CD14-positive monocyte (primary cell): Measurements from ENCODE around the gene NRAS. TPM values are rescaled to one million over a fixed set of nuclear protein-coding genes. Genes with fewer than 3 reads are reported as not detected.

Experiments
- DNase-seq, 3 donors: peaks; one replicate each; pipeline ENCODE4 v3.0.0-alpha.2; 2011 to 2022
- H2AFZ ChIP-seq: 2 replicates; pipeline ENCODE4 v1.6.0; 2012; ENCODE audit warnings: mild to moderate bottlenecking, low read depth, low read length, inconsistent platforms; ENCODE audit not compliant: insufficient read depth, poor library complexity, severe bottlenecking
- H3K27ac ChIP-seq, 2 donors: 1 replicate in 1 of 2; 2 replicates in 1 of 2; pipeline ENCODE4 v1.5.1; 2012 to 2013; ENCODE audit warnings: low read length in 2 of 2, control low read depth in 1 of 2, inconsistent platforms in 1 of 2, low read depth in 1 of 2, mild to moderate bottlenecking in 1 of 2
- H3K27me3 ChIP-seq, 2 donors: one replicate each; pipeline versions ENCODE4 v1.6.0 to v1.6.1; 2011 to 2013; ENCODE audit warnings: low read length in 2 of 2; ENCODE audit not compliant: control insufficient read depth in 2 of 2, insufficient read depth in 2 of 2
- H3K36me3 ChIP-seq, 2 donors: replicated peaks in 1 of 2; 1 replicate in 1 of 2; 2 replicates in 1 of 2; pipeline versions ENCODE4 v1.5.1 to v1.6.1; 2012 to 2013; ENCODE audit warnings: low read length in 2 of 2, control low read depth in 1 of 2, inconsistent platforms in 1 of 2, mild to moderate bottlenecking in 1 of 2; ENCODE audit not compliant: insufficient read depth in 2 of 2, control insufficient read depth in 1 of 2
- H3K4me1 ChIP-seq, 2 donors: 1 replicate in 1 of 2; 2 replicates in 1 of 2; pipeline versions ENCODE4 v1.5.1 to v1.6.1; 2012 to 2013; ENCODE audit warnings: low read length in 2 of 2, control low read depth in 1 of 2, inconsistent platforms in 1 of 2, mild to moderate bottlenecking in 1 of 2, moderate library complexity in 1 of 2; ENCODE audit not compliant: insufficient read depth in 2 of 2, control insufficient read depth in 1 of 2
- H3K4me2 ChIP-seq: replicated peaks from 2 replicates; pipeline ENCODE3; 2012; ENCODE audit warnings: low read length, moderate library complexity, mild to moderate bottlenecking; ENCODE audit not compliant: poor library complexity, severe bottlenecking; ENCODE audit errors: extremely low read depth
- H3K4me3 ChIP-seq, 3 experiments: fragments of 200-600 bp in 1 of 3; sonication (generic) in 1 of 3; replicated peaks in 1 of 3; 1 replicate in 2 of 3; 2 replicates in 1 of 3; pipeline ENCODE4 v1.5.1; 2011 to 2013; ENCODE audit warnings: low read length in 3 of 3, mild to moderate bottlenecking in 3 of 3, control low read depth in 2 of 3, low read depth in 2 of 3, inconsistent platforms in 1 of 3, moderate library complexity in 1 of 3
- H3K79me2 ChIP-seq: 2 replicates; pipeline ENCODE4 v1.6.0; 2012; ENCODE audit warnings: mild to moderate bottlenecking, control low read depth, inconsistent platforms, low read length, moderate library complexity; ENCODE audit not compliant: insufficient read depth
- H3K9ac ChIP-seq: 2 replicates; pipeline ENCODE4 v1.6.0; 2017; ENCODE audit warnings: low read length, mild to moderate bottlenecking; ENCODE audit not compliant: insufficient read depth, poor library complexity, severe bottlenecking
- H3K9me3 ChIP-seq, 2 donors: replicated peaks in 1 of 2; 1 replicate in 1 of 2; 2 replicates in 1 of 2; pipeline versions ENCODE4 v1.5.1 to v1.6.1; 2012 to 2013; ENCODE audit warnings: low read length in 2 of 2, control low read depth in 1 of 2; ENCODE audit not compliant: control insufficient read depth in 1 of 2, insufficient read depth in 1 of 2
- H4K20me1 ChIP-seq: 2 replicates; pipeline ENCODE4 v1.6.0; 2012; ENCODE audit warnings: mild to moderate bottlenecking, low read length, control low read depth, moderate library complexity; ENCODE audit not compliant: insufficient read depth
- H3K27ac Mint-ChIP-seq, 7 donors: one replicate each; pipeline ENCODE4 v1.8.0; 2020; ENCODE audit warnings: mild to moderate bottlenecking in 7 of 7, mixed read lengths in 7 of 7, moderate library complexity in 6 of 7, inconsistent platforms in 2 of 7
- H3K27me3 Mint-ChIP-seq, 3 donors: one replicate each; pipeline ENCODE4 v1.8.0; 2021 to 2022; ENCODE audit warnings: low read depth in 3 of 3, mild to moderate bottlenecking in 3 of 3, mixed read lengths in 3 of 3, moderate library complexity in 3 of 3, inconsistent platforms in 1 of 3
- H3K36me3 Mint-ChIP-seq, 2 donors: one replicate each; pipeline ENCODE4 v1.8.0; 2020; ENCODE audit warnings: mixed read lengths in 2 of 2, inconsistent platforms in 1 of 2, mild to moderate bottlenecking in 1 of 2
- H3K4me1 Mint-ChIP-seq: one replicate; pipeline ENCODE4 v1.8.0; 2020; ENCODE audit warnings: mild to moderate bottlenecking, mixed read lengths
- H3K4me3 Mint-ChIP-seq, 2 donors: one replicate each; pipeline ENCODE4 v1.8.0; 2020; ENCODE audit warnings: mild to moderate bottlenecking in 2 of 2, mixed read lengths in 2 of 2, moderate library complexity in 1 of 2
- H3K9me3 Mint-ChIP-seq, 7 donors: one replicate each; pipeline ENCODE4 v1.8.0; 2020 to 2022; ENCODE audit warnings: mixed read lengths in 7 of 7, mild to moderate bottlenecking in 6 of 7, moderate library complexity in 6 of 7, inconsistent platforms in 2 of 7
- WGBS: methylation state at CpG from one replicate; pipeline ENCODE4 v1.1.5; 2013; ENCODE audit warnings: missing lambda C conversion rate; ENCODE audit not compliant: insufficient coverage; 5-methylcytosine and 5-hydroxymethylcytosine counted together
- intact Hi-C, 2 donors: fragments of 100-400 bp; cut with micrococcal nuclease; formaldehyde crosslinking; loops; one replicate each; pipeline versions ENCODE4 v1.15.0 to v1.15.1; 2023
- polyA plus RNA-seq, 3 donors: library from polyadenylated mRNA; depleted of rRNA in 1 of 3; unstranded in 2 of 3; stranded (reverse) in 1 of 3; fragments of 300-500 nt in 2 of 3; fragments of >200 nt in 1 of 3; fragmentation: Illumina TruSeq in 2 of 3; gene quantifications; 1 replicate in 2 of 3; 2 replicates in 1 of 3; pipeline ENCODE4 v1.2.3, GENCODE V29; 2012 to 2021
- TF ChIP-seq, protein P1 (sequence below): fragments of 200-600 bp; IDR thresholded peaks from one replicate; pipeline ENCODE4 v1.8.0; 2022; ENCODE audit warnings: antibody characterized with exemption, mild to moderate bottlenecking

The NRAS gene
- polyA plus RNA-seq, 3 donors = 12.2 to 42.7 (median 40.8) TPM

GRCh38 chr1:114692947-114693346 is 23.6 kb downstream of the NRAS start:
- Mint-ChIP-seq H3K36me3 (no peaks in the 10 kb centered on the region), H3K4me3 (no peak overlapping the region), H3K4me1 (no peaks in the 10 kb centered on the region), H3K27ac (no peak overlapping the region), H3K27me3 (peaks cover 5 to 20% (median 12%) of the 10 kb centered on the region in 3 donors), H3K9me3 (no peaks in the 10 kb centered on the region)
- Histone ChIP-seq H3K9me3 (no peaks in the 10 kb centered on the region), H3K79me2 (no peaks in the 10 kb centered on the region), H3K4me1 (no peaks in the 10 kb centered on the region), H2AFZ (no peak overlapping the region), H4K20me1 (no peaks in the 10 kb centered on the region), H3K4me2 (no peak overlapping the region), H3K9ac (no peak overlapping the region), H3K36me3 (no peaks in the 10 kb centered on the region), H3K27ac (no peak overlapping the region), H3K4me3 (no peak overlapping the region), H3K27me3 (no peaks in the 10 kb centered on the region)
- no CpG with 5 or more reads among the region's 3 CpGs for WGBS
- TF ChIP-seq, protein P1, sequence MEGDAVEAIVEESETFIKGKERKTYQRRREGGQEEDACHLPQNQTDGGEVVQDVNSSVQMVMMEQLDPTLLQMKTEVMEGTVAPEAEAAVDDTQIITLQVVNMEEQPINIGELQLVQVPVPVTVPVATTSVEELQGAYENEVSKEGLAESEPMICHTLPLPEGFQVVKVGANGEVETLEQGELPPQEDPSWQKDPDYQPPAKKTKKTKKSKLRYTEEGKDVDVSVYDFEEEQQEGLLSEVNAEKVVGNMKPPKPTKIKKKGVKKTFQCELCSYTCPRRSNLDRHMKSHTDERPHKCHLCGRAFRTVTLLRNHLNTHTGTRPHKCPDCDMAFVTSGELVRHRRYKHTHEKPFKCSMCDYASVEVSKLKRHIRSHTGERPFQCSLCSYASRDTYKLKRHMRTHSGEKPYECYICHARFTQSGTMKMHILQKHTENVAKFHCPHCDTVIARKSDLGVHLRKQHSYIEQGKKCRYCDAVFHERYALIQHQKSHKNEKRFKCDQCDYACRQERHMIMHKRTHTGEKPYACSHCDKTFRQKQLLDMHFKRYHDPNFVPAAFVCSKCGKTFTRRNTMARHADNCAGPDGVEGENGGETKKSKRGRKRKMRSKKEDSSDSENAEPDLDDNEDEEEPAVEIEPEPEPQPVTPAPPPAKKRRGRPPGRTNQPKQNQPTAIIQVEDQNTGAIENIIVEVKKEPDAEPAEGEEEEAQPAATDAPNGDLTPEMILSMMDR = no peak
- no peak for DNase-seq
- intact Hi-C loops = no loop called here

- H3K36me3 Mint-ChIP-seq = no peaks in the 10 kb centered on the region
- Histone ChIP-seq H3K79me2 (no peaks in the 10 kb centered on the region), H3K27ac (no peak overlapping the region), H3K9me3 (no peaks in the 10 kb centered on the region), H3K9ac (no peak overlapping the region), H3K4me1 (no peaks in the 10 kb centered on the region), H4K20me1 (no peaks in the 10 kb centered on the region), H3K4me3 (no peak overlapping the region), H3K36me3 (no peaks in the 10 kb centered on the region), H3K27me3 (peaks cover 0 to 4% of the 10 kb centered on the region in 2 donors), H2AFZ (no peak overlapping the region), H3K4me2 (no peak overlapping the region)
- no peaks in the 10 kb centered on the region for H3K9me3 Mint-ChIP-seq
- WGBS = no CpG with 5 or more reads among the region's 2 CpGs
- no peaks in the 10 kb centered on the region for H3K4me1 Mint-ChIP-seq
- intact Hi-C loops = no loop called here
- peaks cover 3 to 25% (median 8%) of the 10 kb centered on the region in 3 donors for H3K27me3 Mint-ChIP-seq
- no peak overlapping the region for H3K27ac Mint-ChIP-seq
- H3K4me3 Mint-ChIP-seq = no peak overlapping the region
- TF ChIP-seq, protein P1 = no peak
- DNase-seq = no peak
These were observed 25.5 kb downstream of the NRAS start for GRCh38 chr1:114691061-114691460.
